Lower leg skin (tissue), 3 donors: ENCODE measurements around the gene IL20RA.

ENCODE experiments used
- CTCF ChIP-seq, 3 donors: fragments of 450-650 bp; IDR thresholded peaks; one replicate each; pipeline ENCODE4 v1.5.1; 2016; ENCODE audit warnings: antibody characterized with exemption in 3 of 3, mild to moderate bottlenecking in 3 of 3, moderate library complexity in 2 of 3
- POLR2A ChIP-seq, 2 donors: fragments of 450-650 bp; IDR thresholded peaks; one replicate each; pipeline ENCODE4 v1.6.1; 2016 to 2017; ENCODE audit warnings: antibody characterized with exemption in 2 of 2, mild to moderate bottlenecking in 1 of 2, moderate library complexity in 1 of 2

DNA sequence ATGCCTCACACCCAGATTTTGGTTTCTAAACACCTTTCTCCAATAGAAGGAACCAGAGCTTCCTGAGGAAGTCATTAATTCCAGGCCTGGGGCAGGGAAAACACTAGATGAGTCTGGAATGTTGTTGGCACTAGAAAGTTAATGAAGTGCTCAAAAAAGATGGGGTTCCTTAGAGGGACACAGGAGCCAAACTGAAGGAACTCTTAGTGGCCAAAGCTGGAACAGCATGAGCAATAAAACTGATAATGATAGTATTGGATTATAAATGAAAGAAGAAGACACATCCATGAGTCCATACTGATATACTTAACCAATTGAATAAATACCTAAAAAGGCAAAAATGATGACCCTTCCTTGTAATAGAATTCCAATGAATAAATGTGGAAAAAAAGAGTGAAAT, 4.4 kb downstream of the IL20RA start:
- no peak for TF ChIP-seq CTCF (IDR thresholded peaks at IDR 0.05)
- TF ChIP-seq POLR2A (IDR thresholded peaks at IDR 0.05): no peak
